OCI-LY1 (cell line): ENCODE results near the gene PILRB.
"Not testable (repeated sequence)": the region's sequence is repeated elsewhere in the genome, so short reads cannot be mapped to it uniquely, and the experiment has no call there.

ENCODE experiments used
- H2AFZ ChIP-seq: fragments of 200-600 bp; sonication (generic), shearing (Covaris generic); 2 replicates; pipeline ENCODE4 v1.6.0; 2014; ENCODE audit warnings: antibody characterized with exemption, mild to moderate bottlenecking, low read length
- H3F3A ChIP-seq: fragments of 200-600 bp; sonication (generic), shearing (Covaris generic); 2 replicates; pipeline ENCODE4 v1.6.0; 2014; ENCODE audit warnings: mild to moderate bottlenecking, antibody characterized with exemption, low read length, moderate library complexity; ENCODE audit not compliant: insufficient read depth
- H3K27ac ChIP-seq: fragments of 200-600 bp; sonication (generic); 2 replicates; pipeline ENCODE4 v1.5.1; 2014; ENCODE audit warnings: low read length, mixed run types, mild to moderate bottlenecking, low read depth; ENCODE audit not compliant: poor library complexity, severe bottlenecking
- H3K27me3 ChIP-seq: fragments of 200-600 bp; sonication (generic); 2 replicates; pipeline ENCODE4 v1.6.0; 2014; ENCODE audit warnings: antibody characterized with exemption, mild to moderate bottlenecking, low read length, moderate library complexity; ENCODE audit not compliant: insufficient read depth
- H3K36me3 ChIP-seq: fragments of 200-600 bp; sonication (generic); 2 replicates; pipeline ENCODE4 v1.6.1; 2014; ENCODE audit warnings: mild to moderate bottlenecking, antibody characterized with exemption, low read length, moderate library complexity, mixed read lengths; ENCODE audit not compliant: insufficient read depth
- H3K4me1 ChIP-seq: fragments of 200-600 bp; sonication (generic); 2 replicates; pipeline ENCODE4 v1.5.1; 2014; ENCODE audit warnings: mild to moderate bottlenecking, low read length, moderate library complexity; ENCODE audit not compliant: insufficient read depth, severe bottlenecking
- H3K4me2 ChIP-seq: fragments of 200-600 bp; sonication (generic), shearing (Covaris generic); 2 replicates; pipeline ENCODE4 v1.6.1; 2014; ENCODE audit warnings: low read length
- H3K4me3 ChIP-seq: fragments of 200-600 bp; sonication (generic); 2 replicates; pipeline ENCODE4 v1.5.1; 2014; ENCODE audit warnings: low read length, low read depth, mild to moderate bottlenecking, mixed read lengths; ENCODE audit not compliant: poor library complexity, severe bottlenecking
- H3K79me2 ChIP-seq: fragments of 200-600 bp; shearing (Covaris generic); 2 replicates; pipeline ENCODE4 v1.6.1; 2016; ENCODE audit warnings: mixed run types, low read length, mixed read lengths; ENCODE audit not compliant: insufficient read depth
- H3K9ac ChIP-seq: fragments of 200-600 bp; sonication (generic), shearing (Covaris generic); 2 replicates; pipeline ENCODE4 v1.6.1; 2014; ENCODE audit warnings: mild to moderate bottlenecking, low read length, mixed read lengths
- H3K9me2 ChIP-seq: fragments of 200-600 bp; sonication (generic), shearing (Covaris generic); 2 replicates; pipeline ENCODE4 v1.6.1; 2014; ENCODE audit warnings: low read depth, mild to moderate bottlenecking, low read length, mixed read lengths
- H3K9me3 ChIP-seq: fragments of 200-600 bp; shearing (Covaris generic); 2 replicates; pipeline ENCODE4 v1.6.1; 2014; ENCODE audit warnings: low read length, mixed read lengths
- H4K20me1 ChIP-seq: fragments of 200-600 bp; sonication (generic), shearing (Covaris generic); 2 replicates; pipeline ENCODE4 v1.6.0; 2016; ENCODE audit warnings: mild to moderate bottlenecking, low read length; ENCODE audit not compliant: insufficient read depth
- CTCF ChIP-seq: fragments of 200-600 bp; sonication (generic), shearing (Covaris generic); IDR thresholded peaks from 2 replicates; pipeline ENCODE4 v1.5.1; 2017; ENCODE audit warnings: mild to moderate bottlenecking, antibody characterized with exemption, low read length, moderate library complexity, mixed read lengths
- EZH2 ChIP-seq: fragments of 200-600 bp; sonication (generic), shearing (Covaris generic); IDR thresholded peaks from 2 replicates; pipeline ENCODE4 v1.8.0; 2017; ENCODE audit warnings: borderline replicate concordance, mixed run types, mild to moderate bottlenecking, antibody characterized with exemption, low read length, moderate library complexity, mixed read lengths

Gene PILRB

GRCh38 chr7:100364480-100364879 is 6.6 kb downstream of the PILRB start:
- Histone ChIP-seq H3K4me2 (no peak overlapping the region), H4K20me1 (no peaks in the 10 kb centered on the region), H3K9me2 (no peaks in the 10 kb centered on the region), H3K36me3 (peaks cover 60% of the 10 kb centered on the region), H3K4me1 (peaks cover 51% of the 10 kb centered on the region), H3K4me3 (no peak overlapping the region), H3K79me2 (no peaks in the 10 kb centered on the region), H2AFZ (no peak overlapping the region), H3F3A (peaks cover 11% of the 10 kb centered on the region; the same call in 1 of the 2 replicates), H3K9ac (no peak overlapping the region), H3K27ac (no peak overlapping the region), H3K27me3 (no peaks in the 10 kb centered on the region), H3K9me3 (no peaks in the 10 kb centered on the region)
- TF ChIP-seq CTCF = no peak
- TF ChIP-seq EZH2 = no peak

- not testable (repeated sequence) for H4K20me1 ChIP-seq, H2AFZ ChIP-seq, H3K9ac ChIP-seq, H3K27me3 ChIP-seq, H3K9me2 ChIP-seq, H3K79me2 ChIP-seq, H3K9me3 ChIP-seq, H3K4me3 ChIP-seq
- peak overlapping the region; percentile 17; the same call in 1 of the 2 replicates for H3K4me2 ChIP-seq
- H3K4me1 ChIP-seq = peaks cover 62% of the 10 kb centered on the region
- peak overlapping the region; percentile 95 for H3K27ac ChIP-seq
- H3K36me3 ChIP-seq = peaks cover 45% of the 10 kb centered on the region
- peaks cover 11% of the 10 kb centered on the region; the same call in 1 of the 2 replicates for H3F3A ChIP-seq
Measured at GRCh38 chr7:100365998-100366367, 8.1 kb downstream of the PILRB start.

- H4K20me1 ChIP-seq = no peaks in the 10 kb centered on the region
- TF ChIP-seq EZH2 (no peak), CTCF (peak; percentile 11; the same call in 1 of the 2 replicates)
- H3K27ac ChIP-seq = peak overlapping the region; percentile 95
- no peaks in the 10 kb centered on the region for H3K9me3 ChIP-seq
- no peaks in the 10 kb centered on the region for H3K79me2 ChIP-seq
- peaks cover 38% of the 10 kb centered on the region for H3K36me3 ChIP-seq
- no peak overlapping the region for H2AFZ ChIP-seq
- H3K4me1 ChIP-seq = peaks cover 62% of the 10 kb centered on the region
- H3K9me2 ChIP-seq = no peaks in the 10 kb centered on the region
- H3K4me3 ChIP-seq = no peak overlapping the region
- H3F3A ChIP-seq = peaks cover 11% of the 10 kb centered on the region; the same call in 1 of the 2 replicates
- H3K27me3 ChIP-seq = no peaks in the 10 kb centered on the region
- peak overlapping the region; percentile 17; the same call in 1 of the 2 replicates for H3K4me2 ChIP-seq
- no peak overlapping the region; the same call in 1 of the 2 replicates for H3K9ac ChIP-seq
Measured at GRCh38 chr7:100366411-100367250, 8.7 kb downstream of the PILRB start.
